Right ventricle myocardium superior (tissue), 1 donor: Measurements from ENCODE around the gene ZNF576. TPM values are rescaled to one million over a fixed set of nuclear protein-coding genes. Genes with fewer than 3 reads are reported as not detected.
A peak's percentile ranks its signal among the peaks of the same experiment; 100 is the strongest.
"Not testable (repeated sequence)": the region's sequence is repeated elsewhere in the genome, so short reads cannot be mapped to it uniquely, and the experiment has no call there.

Source experiments
- ATAC-seq: fragments of 200-7000 bp; cut with Tn5 transposase; one replicate; pipeline ENCODE4 v1.9.1; 2020; ENCODE audit warnings: mild to moderate bottlenecking; ENCODE audit not compliant: poor library complexity
- DNase-seq: peaks from one replicate; pipeline ENCODE4 v3.0.0-alpha.2; 2020
- intact Hi-C: fragments of 100-400 bp; cut with DNase I; formaldehyde crosslinking; loops from one replicate; pipeline ENCODE4 v1.11.2; 2022
- total RNA-seq: library from RNA; stranded (reverse); fragmentation: NEBNext Ultra II Directional; extraction: Animal tissue kit (Norgen Biotek cat#: 25700); gene quantifications from one replicate; pipeline ENCODE4 v1.2.1, GENCODE V29; 2021
- donor health status: DM: no; HTN: yes; CAD: no; lungs with severe emphysema.

ZNF576 gene
- total RNA-seq, 1 donor from 2014 or later: 12.3 TPM

DNA sequence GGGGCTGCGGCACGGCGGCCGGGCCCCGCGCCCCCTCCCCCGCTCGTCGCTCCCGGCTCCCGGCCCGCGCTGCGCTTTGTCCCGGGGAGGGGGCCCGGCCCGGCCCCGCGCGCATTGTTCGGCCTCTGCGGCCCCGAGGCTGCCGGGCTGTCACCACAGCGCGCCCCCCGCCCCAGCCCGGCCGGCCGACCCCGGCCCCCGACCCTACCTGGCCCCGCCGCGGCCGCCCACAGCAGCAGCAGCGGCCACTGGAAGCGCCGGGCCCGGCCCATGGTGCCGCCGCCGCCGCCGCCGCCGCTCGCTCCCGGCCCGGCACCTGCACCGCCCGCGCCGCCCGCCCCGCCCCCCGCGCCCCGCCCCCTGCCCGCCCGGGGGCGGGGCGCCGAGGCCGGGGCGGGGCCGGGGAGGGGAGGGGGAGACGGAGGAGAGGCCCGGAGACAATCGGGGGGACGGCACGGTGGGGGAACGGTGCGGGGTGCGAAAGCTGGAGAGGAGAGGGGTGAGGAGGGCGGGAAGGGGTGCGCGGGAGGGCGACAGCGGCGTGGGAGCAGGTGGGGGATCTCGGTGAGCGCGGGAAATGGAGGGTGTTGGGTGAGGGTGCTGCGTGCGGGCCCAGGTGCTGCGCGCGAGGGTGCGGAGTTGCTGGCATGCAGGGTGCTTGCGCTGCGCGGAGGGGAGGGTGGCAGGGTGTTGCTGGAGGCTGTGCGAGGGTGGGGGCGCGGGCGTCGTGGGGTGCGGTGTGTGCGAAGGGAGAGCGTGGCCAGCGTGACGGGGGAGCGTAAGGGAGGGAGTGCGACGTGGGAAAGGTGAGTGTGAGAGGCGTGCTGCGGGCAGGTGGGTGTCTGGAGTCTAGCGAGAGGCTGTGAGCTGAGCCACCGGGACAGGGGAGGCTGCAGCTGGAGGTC, 43.4 kb downstream of the ZNF576 start, which contains the start of gene CADM4:
TSS of gene CADM4 (minus strand) at position 332 of the 905 bp plus-strand sequence. CDS start at position 272, 60 bp downstream.
- peak; percentile 75 for ATAC-seq
- DNase-seq: peak; percentile 47
- intact Hi-C loops: no loop called here

DNA sequence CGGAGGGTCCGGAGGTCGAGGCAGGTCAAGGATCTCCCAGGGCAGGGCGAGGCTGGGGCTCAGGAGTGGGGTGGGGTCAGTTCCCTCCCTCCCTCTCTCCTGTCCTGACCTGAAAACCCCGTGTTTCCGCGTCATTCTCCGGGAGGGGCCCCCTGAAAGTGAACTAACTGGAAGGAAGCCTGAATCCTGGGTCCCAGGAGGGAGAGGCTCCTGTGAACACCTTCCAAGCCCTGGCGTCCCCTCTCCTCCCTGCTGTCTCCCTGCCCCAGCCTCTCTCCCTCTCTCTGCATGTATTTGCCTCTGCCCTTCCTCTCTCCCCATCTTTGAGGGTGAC, 44.0 kb downstream of the ZNF576 start:
- intact Hi-C loops: no loop called here
- no peak for DNase-seq
- ATAC-seq: no peak

DNA sequence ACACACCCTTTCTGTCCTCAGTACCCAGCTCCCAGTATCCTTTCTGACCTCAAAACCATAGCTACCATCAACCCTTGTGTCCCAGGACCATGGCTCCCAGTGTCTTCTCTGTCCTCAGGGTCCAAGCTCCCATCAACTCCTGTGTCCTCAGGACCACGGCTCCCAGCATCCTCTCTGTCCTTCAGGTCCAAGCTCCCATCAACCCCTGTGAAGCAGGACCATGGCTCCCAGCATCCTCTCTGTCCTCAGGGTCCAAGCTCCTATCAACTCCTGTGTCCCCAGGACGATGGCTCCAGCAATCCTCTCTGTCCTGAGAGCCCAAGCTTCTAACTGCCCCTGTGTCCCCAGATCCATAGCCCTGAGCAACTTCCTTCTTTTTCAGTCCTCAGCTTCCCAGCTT, 44.9 kb downstream of the ZNF576 start:
- DNase-seq (no peak), ATAC-seq (no peak)

DNA sequence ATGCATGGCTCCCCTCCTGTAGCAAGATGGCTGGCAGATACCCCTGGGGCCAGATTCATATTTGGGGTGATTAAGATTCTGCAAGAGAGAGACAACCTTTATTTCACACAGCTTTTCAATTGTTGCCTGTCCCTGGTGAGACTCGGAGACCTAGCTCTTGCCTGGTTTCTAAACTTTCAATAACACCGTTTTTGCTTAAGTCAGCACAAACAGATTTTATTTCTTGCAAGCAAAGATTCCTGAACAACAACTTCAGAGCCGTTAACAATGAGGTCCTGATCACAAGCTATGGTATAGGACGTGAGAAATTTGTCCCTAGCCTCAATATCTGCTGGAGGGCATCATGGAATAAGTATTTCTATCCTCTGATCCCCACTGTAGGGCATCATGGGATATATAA, 46.1 kb downstream of the ZNF576 start:
- intact Hi-C loops: no loop called here
- ATAC-seq: no peak
- DNase-seq: no peak

More for the DNA sequence above, 44.9 kb downstream of the ZNF576 start:
- intact Hi-C loops: no loop called here

DNA sequence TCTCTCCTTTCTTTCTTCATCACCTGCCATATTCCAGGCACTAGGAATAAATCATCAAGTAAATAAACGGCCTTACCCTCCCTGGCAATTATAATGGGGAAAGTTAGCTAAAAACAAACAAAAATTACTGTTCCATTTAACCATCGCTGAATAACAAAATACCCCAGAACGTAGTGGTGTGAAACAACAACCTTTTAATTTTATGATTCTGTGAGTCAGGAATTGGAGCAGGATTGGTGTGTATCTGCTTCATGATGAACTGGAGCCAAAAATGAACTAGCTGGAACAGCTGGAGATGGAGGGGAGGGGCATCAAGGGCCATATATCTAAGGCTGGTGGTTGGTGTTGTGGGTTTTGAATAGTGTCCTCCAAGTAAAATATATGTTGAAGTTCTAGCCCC, 46.9 kb downstream of the ZNF576 start:
- intact Hi-C loops: no loop called here
- ATAC-seq (no peak), DNase-seq (no peak)

DNA sequence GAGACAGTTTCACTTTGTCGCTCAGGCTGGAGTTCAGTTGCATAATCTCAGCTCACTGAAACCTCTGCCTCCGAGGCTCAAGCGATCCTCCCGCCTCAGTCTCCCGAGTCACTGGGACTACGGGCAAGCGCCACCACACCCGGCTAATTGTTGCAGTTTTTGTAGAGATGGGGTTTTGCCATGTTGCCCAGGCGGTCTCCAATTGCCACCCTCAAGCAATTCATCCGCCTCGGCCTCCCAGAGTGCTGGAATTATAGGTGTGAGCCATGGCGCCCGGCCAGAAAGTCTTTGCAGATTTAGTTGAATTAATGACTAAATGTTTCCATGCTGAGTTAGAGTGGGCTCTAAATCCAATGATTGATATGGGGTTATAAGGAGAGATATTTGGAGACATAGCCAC, 47.8 kb downstream of the ZNF576 start:
- ATAC-seq: no peak
- intact Hi-C loops: no loop called here
- no peak for DNase-seq

DNA sequence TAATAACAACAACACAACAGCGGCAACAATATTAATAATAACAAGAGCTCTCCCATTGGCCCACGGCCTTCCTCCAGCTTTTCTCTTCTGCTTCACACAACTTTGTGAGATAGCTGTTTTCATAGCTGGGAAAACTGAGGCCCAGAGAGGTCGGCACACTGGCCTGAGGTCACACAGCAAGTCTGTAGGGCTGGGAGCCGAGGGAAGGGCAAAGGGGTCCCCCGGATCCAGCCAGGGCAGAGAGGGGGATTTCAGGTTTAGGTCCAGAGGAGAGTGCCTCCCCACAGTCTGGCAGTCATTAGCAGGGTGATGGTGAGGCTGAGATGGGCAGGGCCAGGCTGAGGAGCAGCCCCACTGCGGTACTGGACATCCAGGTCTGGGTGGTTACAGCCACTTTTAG, 52.2 kb downstream of the ZNF576 start:
- DNase-seq (no peak), ATAC-seq (no peak)
- intact Hi-C loops: no loop called here

DNA sequence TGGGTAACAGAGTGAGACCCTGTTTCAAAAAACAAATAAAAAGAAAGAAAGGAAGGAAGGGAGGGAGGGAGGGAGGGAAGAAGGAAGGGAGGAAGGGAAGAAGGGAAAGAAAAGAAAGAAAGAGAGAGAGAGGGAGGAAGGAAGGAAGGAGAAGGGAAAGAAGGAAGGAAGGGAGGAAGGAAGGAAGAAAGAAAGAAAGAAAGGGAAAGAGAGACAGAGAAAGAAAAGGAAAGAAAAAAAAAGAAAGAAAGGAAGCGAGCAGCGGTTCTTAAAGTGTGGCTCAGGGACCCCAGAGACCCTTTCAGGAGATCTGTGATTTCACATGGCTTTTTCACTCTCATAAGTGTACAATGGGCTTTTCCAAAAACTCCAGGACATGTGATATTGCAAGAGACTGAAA, 53.1 kb downstream of the ZNF576 start:
- ATAC-seq: no peak
- intact Hi-C loops: no loop called here
- no peak for DNase-seq

DNA sequence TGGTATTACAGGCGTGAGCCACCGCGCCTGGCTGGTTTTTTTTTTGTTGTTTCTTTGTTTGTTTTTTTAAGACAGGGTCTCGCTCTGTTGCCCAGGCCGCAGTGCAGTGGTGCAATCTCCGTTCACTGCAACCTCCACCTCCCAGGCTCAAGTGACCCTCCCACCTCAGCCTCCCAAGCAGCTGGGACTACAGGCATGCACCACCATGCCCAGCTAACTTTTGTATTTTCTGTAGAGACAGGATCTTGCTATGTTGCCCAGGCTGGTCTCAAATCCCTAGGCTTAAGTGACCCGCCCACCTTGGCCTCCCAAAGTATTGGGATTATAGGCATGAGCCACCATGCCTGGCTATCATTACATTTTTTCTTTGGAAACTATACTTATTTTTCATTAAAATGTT, 53.9 kb downstream of the ZNF576 start:
- not testable (repeated sequence) for ATAC-seq, DNase-seq
- intact Hi-C loops: loop anchor here (5.0 to 10.0 kb wide), 2 partner anchors 113 to 205 kb away; no protein-coding TSS in a partner anchor

Other genes starting within 250 kb of the ZNF576 start
- gene CD177, start 242.9 kb upstream of the ZNF576 start, total RNA-seq: 0.32 TPM
- not detected for gene TEX101, start 181.7 kb upstream of the ZNF576 start, total RNA-seq
- gene LYPD3, start 131.0 kb upstream of the ZNF576 start, total RNA-seq: 0.16 TPM
- 6.2 TPM for gene PHLDB3, start 91.8 kb upstream of the ZNF576 start, total RNA-seq
- gene ETHE1, start 69.4 kb upstream of the ZNF576 start, total RNA-seq: 14.7 TPM
- 1.5 TPM for gene ZNF575, start 63.4 kb upstream of the ZNF576 start, total RNA-seq
- gene XRCC1, start 21.1 kb upstream of the ZNF576 start, total RNA-seq: 12.4 TPM
- gene PINLYP, start 20.8 kb upstream of the ZNF576 start, total RNA-seq: 0.46 TPM
- 16.7 TPM for gene IRGQ, start 461 bp upstream of the ZNF576 start, total RNA-seq
- 0.13 TPM for gene SRRM5, start 15.5 kb downstream of the ZNF576 start, total RNA-seq
- 32.5 TPM for gene ZNF428, start 23.0 kb downstream of the ZNF576 start, total RNA-seq
- 8.0 TPM for gene CADM4, start 43.3 kb downstream of the ZNF576 start, total RNA-seq
- 3.4 TPM for gene PLAUR, start 73.6 kb downstream of the ZNF576 start, total RNA-seq
- gene IRGC, start 119.5 kb downstream of the ZNF576 start, total RNA-seq: not detected
- gene SMG9, start 158.4 kb downstream of the ZNF576 start, total RNA-seq: 15.7 TPM
- 0.19 TPM for gene KCNN4, start 184.4 kb downstream of the ZNF576 start, total RNA-seq
- gene LYPD5, start 205.9 kb downstream of the ZNF576 start, total RNA-seq: 0.89 TPM
- 9.0 TPM for gene ZNF283, start 230.7 kb downstream of the ZNF576 start, total RNA-seq